Tibial artery (tissue), 4 donors: ENCODE results near the gene AKAP6.

ENCODE experiments used
- DNase-seq, 2 donors: peaks; one replicate each; pipeline ENCODE4 v3.0.0-alpha.2; 2019
- H3K27ac ChIP-seq, 2 donors: fragments of 200-600 bp; sonication (generic) in 1 of 2; 1 replicate in 1 of 2; 2 replicates in 1 of 2; pipeline ENCODE4 v1.5.1; 2018 to 2019; ENCODE audit warnings: mild to moderate bottlenecking in 1 of 2
- H3K27me3 ChIP-seq, 2 donors: fragments of 200-600 bp; sonication (generic) in 1 of 2; one replicate each; pipeline versions ENCODE4 v1.5.1 to v1.6.0; 2016 to 2019
- H3K36me3 ChIP-seq, 3 donors: fragments of 200-600 bp; sonication (generic) in 2 of 3; one replicate each; pipeline ENCODE4 v1.5.1; 2016 to 2019; ENCODE audit warnings: mild to moderate bottlenecking in 2 of 3
- H3K4me1 ChIP-seq, 4 donors: fragments of 200-600 bp; sonication (generic) in 2 of 4; 1 replicate in 3 of 4; 2 replicates in 1 of 4; pipeline ENCODE4 v1.5.1; 2016 to 2019
- H3K4me3 ChIP-seq, 2 donors: fragments of 200-600 bp; sonication (generic) in 1 of 2; 1 replicate in 1 of 2; 2 replicates in 1 of 2; pipeline ENCODE4 v1.5.1; 2018 to 2019; ENCODE audit warnings: mild to moderate bottlenecking in 2 of 2
- H3K9me3 ChIP-seq, 3 donors: fragments of 200-600 bp; sonication (generic) in 1 of 3; one replicate each; pipeline ENCODE4 v1.5.1; 2016 to 2019
- intact Hi-C: fragments of 100-400 bp; cut with DNase I; formaldehyde crosslinking; loops from one replicate; pipeline ENCODE4 v1.15.0; 2023; ENCODE audit warnings: low total_unique reads
- TF ChIP-seq, protein P1 (sequence below), 2 experiments: fragments of 200-600 bp in 1 of 2; fragments of 450-650 bp in 1 of 2; IDR thresholded peaks; one replicate each; pipeline ENCODE4 v1.5.1; 2017 to 2019; ENCODE audit warnings: antibody characterized with exemption in 2 of 2, mild to moderate bottlenecking in 1 of 2, moderate library complexity in 1 of 2

AKAP6 gene

DNA sequence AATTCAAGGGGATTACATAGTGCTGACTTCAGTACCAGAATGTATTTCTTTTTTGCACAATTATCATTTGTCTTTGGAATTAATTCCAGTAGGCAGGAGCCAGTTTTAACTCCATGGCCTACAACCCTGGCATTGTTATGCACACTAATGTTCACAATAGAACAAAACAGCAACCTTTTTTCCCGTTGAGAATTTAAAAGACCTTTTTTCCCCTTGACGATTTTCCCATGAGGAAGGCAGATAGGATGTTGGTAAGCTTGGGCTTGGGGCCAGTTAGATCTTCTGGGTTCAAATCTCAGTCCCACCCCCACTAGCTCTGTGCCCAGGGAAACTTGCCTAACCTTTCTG, 13.7 kb downstream of the AKAP6 start:
- no peak for DNase-seq
- TF ChIP-seq, protein P1, sequence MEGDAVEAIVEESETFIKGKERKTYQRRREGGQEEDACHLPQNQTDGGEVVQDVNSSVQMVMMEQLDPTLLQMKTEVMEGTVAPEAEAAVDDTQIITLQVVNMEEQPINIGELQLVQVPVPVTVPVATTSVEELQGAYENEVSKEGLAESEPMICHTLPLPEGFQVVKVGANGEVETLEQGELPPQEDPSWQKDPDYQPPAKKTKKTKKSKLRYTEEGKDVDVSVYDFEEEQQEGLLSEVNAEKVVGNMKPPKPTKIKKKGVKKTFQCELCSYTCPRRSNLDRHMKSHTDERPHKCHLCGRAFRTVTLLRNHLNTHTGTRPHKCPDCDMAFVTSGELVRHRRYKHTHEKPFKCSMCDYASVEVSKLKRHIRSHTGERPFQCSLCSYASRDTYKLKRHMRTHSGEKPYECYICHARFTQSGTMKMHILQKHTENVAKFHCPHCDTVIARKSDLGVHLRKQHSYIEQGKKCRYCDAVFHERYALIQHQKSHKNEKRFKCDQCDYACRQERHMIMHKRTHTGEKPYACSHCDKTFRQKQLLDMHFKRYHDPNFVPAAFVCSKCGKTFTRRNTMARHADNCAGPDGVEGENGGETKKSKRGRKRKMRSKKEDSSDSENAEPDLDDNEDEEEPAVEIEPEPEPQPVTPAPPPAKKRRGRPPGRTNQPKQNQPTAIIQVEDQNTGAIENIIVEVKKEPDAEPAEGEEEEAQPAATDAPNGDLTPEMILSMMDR (IDR thresholded peaks at IDR 0.05): no peak
- Histone ChIP-seq H3K36me3 (no peaks in the 10 kb centered on the region), H3K9me3 (no peaks in the 10 kb centered on the region), H3K27me3 (no peaks in the 10 kb centered on the region), H3K4me3 (no peak overlapping the region), H3K4me1 (no peaks in the 10 kb centered on the region), H3K27ac (no peak overlapping the region)
- intact Hi-C loops: no loop called here

DNA sequence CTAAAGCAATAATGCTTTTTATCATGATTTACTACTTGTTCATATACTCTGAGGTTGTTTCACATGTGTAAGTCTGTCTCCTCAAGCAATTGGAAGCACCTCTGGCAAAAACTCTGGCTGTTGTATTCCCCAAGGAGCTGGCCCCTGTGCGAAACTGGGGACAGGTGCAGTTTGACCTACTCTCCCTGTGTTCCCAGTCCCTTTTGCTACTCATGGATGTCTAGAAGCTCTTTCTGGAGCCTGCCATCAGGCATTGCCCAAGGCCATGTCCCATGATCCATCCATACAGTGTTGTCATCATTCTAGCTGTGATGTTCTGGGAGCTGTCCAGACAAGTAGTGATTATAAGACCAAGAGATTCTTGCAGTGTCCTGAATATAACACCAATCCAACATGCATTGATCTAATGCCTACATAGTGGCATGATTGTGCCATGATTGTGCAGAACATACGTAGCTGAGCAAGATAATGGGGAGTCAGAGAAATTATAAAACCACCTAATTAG, 14.9 kb downstream of the AKAP6 start:
- TF ChIP-seq, protein P1 (IDR thresholded peaks at IDR 0.05): no peak
- Histone ChIP-seq H3K36me3 (no peaks in the 10 kb centered on the region), H3K9me3 (no peaks in the 10 kb centered on the region), H3K4me3 (no peak overlapping the region), H3K27me3 (no peaks in the 10 kb centered on the region), H3K27ac (no peak overlapping the region), H3K4me1 (no peaks in the 10 kb centered on the region)
- intact Hi-C loops: no loop called here
- DNase-seq: no peak

DNA sequence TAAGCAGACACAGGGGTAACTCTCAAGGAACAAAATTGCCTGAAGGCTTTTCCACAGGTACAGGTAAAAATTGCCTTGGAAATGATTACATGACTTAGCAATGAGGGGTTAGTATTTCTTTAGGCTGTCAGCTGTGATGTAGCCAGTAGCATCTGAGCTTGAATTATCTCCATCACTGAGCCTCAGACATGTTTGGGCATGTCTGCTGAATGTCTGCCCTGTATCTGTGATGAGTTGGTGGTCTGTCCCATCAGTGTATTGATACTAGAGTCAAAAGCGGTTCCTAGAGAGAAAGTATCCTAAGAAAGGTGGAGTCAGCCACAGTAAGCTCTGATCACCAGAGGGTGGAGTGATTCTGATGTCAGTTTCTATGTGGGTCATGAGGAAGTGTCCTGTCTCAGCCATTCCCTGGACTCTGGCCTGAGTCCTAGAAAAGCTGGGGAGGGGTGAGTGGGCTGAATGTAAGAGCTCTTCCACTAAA, 16.3 kb downstream of the AKAP6 start:
- Histone ChIP-seq H3K9me3 (no peaks in the 10 kb centered on the region), H3K27ac (no peak overlapping the region), H3K27me3 (no peaks in the 10 kb centered on the region), H3K4me1 (no peaks in the 10 kb centered on the region), H3K4me3 (no peak overlapping the region), H3K36me3 (no peaks in the 10 kb centered on the region)
- intact Hi-C loops: no loop called here
- TF ChIP-seq, protein P1 (IDR thresholded peaks at IDR 0.05): no peak
- no peak for DNase-seq

DNA sequence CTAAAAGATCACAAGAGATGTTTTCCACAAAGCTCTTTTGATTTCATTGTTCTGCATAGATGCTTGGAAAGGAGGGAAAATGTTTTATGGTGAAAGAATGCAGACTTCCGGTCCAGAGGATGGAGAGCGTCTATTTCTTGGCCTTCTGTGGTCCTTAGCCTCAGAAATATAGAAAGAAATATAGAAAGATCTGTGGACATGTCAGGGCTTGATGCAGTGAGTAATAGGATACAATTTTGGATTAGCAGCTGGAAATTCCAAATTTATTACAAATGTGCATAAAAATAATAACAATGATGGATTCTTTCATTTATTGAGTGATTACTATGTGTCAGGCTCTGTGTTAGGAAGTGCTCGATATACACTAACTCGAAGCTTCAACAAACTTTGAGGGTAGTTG, 20.2 kb downstream of the AKAP6 start:
- H3K9me3 ChIP-seq: peaks cover 0 to under 1% (median 0%) of the 10 kb centered on the region in 3 donors
- H3K27ac ChIP-seq: no peak overlapping the region
- no peaks in the 10 kb centered on the region for H3K4me1 ChIP-seq
- H3K36me3 ChIP-seq: no peaks in the 10 kb centered on the region
- no peak for DNase-seq
- intact Hi-C loops: no loop called here
- TF ChIP-seq, protein P1 (IDR thresholded peaks at IDR 0.05): no peak
- no peaks in the 10 kb centered on the region for H3K27me3 ChIP-seq
- no peak overlapping the region for H3K4me3 ChIP-seq

DNA sequence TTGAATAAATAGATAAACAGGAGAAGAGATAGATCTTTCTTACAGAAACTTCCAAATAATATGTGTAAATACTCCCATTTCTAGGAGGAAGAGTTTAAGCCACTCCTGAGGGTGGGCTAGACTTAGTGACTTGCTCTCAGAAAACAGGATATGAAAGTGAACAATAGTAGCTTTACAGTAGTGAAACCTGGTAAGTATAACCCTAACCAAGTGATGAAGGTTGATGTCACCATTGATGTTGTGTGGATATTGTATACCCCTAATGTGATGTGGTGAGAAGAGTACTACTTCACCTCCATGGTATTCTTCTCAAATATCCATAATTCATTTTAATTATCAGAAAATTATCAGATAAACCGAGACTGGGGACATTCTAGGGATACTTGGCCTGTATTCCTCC, 20.9 kb downstream of the AKAP6 start:
- no peak for DNase-seq
- Histone ChIP-seq H3K27me3 (no peaks in the 10 kb centered on the region), H3K27ac (no peak overlapping the region), H3K9me3 (peaks cover 0 to 5% (median 0%) of the 10 kb centered on the region in 3 donors), H3K36me3 (no peaks in the 10 kb centered on the region), H3K4me1 (no peaks in the 10 kb centered on the region), H3K4me3 (no peak overlapping the region)
- intact Hi-C loops: no loop called here
- TF ChIP-seq, protein P1 (IDR thresholded peaks at IDR 0.05): no peak

DNA sequence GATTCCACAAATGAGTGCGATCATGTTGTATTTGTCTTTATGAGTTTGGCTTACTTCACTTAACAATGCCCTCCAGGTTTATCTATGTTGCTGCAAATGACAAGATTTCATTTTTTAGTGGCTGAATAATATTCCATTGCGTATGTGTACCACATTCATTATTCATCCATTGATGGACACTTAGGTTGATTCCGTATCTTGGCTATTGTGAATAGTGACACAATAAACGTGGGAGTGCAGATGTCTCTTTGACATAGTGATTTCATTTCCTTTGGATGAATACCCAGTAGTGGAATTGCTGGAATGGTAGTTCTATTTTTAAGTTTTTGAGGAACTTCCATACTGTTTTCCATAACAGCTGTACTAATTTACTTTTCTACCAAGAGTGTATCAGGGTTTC, 23.5 kb downstream of the AKAP6 start:
- intact Hi-C loops: no loop called here
- TF ChIP-seq, protein P1 (IDR thresholded peaks at IDR 0.05): no peak
- DNase-seq: no peak
- no peaks in the 10 kb centered on the region for H3K36me3 ChIP-seq
- H3K27ac ChIP-seq: no peak overlapping the region
- peaks cover 0 to 5% (median 0%) of the 10 kb centered on the region in 3 donors for H3K9me3 ChIP-seq
- H3K4me1 ChIP-seq: no peaks in the 10 kb centered on the region
- H3K27me3 ChIP-seq: no peaks in the 10 kb centered on the region
- no peak overlapping the region for H3K4me3 ChIP-seq
